ENCODE data around the gene SEPTIN5. TPM values are rescaled to one million over a fixed set of nuclear protein-coding genes. Genes with fewer than 3 reads are reported as not detected.

The SEPTIN5 gene
- total RNA-seq, 1 donor from 2014 or later = 5.0 TPM

GRCh38 chr22:19728271-19728670 is 14.0 kb downstream of the SEPTIN5 start:
- H2AFZ ChIP-seq (replicated peaks) = no peak overlapping the region
- no peaks in the 10 kb centered on the region for H3K9me3 ChIP-seq (ENCODE audit: low read depth)
- no peak overlapping the region for H3K27ac ChIP-seq
- no peak overlapping the region for H3K9ac ChIP-seq
- peaks cover 10% of the 10 kb centered on the region for H3K4me1 Mint-ChIP-seq
- peaks cover 9% of the 10 kb centered on the region for H3K36me3 Mint-ChIP-seq
- H3K36me3 ChIP-seq = no peaks in the 10 kb centered on the region
- no peaks in the 10 kb centered on the region for H3K79me2 ChIP-seq (ENCODE audit: low read depth)
- no peak for DNase-seq (ENCODE audit: low spot score)
- peaks cover 19% of the 10 kb centered on the region for H3K9me3 Mint-ChIP-seq
- peaks cover 9% of the 10 kb centered on the region for H3K4me1 ChIP-seq
- H3K27ac Mint-ChIP-seq = no peak overlapping the region
- H3F3A ChIP-seq (ENCODE audit: low read depth) = peaks cover 7% of the 10 kb centered on the region
- TF ChIP-seq EZH2phosphoT487 (IDR thresholded peaks at IDR 0.05) = no peak
- TF ChIP-seq, protein P1, sequence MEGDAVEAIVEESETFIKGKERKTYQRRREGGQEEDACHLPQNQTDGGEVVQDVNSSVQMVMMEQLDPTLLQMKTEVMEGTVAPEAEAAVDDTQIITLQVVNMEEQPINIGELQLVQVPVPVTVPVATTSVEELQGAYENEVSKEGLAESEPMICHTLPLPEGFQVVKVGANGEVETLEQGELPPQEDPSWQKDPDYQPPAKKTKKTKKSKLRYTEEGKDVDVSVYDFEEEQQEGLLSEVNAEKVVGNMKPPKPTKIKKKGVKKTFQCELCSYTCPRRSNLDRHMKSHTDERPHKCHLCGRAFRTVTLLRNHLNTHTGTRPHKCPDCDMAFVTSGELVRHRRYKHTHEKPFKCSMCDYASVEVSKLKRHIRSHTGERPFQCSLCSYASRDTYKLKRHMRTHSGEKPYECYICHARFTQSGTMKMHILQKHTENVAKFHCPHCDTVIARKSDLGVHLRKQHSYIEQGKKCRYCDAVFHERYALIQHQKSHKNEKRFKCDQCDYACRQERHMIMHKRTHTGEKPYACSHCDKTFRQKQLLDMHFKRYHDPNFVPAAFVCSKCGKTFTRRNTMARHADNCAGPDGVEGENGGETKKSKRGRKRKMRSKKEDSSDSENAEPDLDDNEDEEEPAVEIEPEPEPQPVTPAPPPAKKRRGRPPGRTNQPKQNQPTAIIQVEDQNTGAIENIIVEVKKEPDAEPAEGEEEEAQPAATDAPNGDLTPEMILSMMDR (IDR thresholded peaks at IDR 0.05) = no peak
- H4K20me1 ChIP-seq (ENCODE audit: low read depth) = peaks cover 11% of the 10 kb centered on the region
- no peak overlapping the region for H3K4me3 Mint-ChIP-seq
- no peak overlapping the region for H3K4me2 ChIP-seq
- H3K27me3 Mint-ChIP-seq (ENCODE audit: insufficient read depth, low read depth) = peaks cover 56% of the 10 kb centered on the region
- no peak overlapping the region for H3K4me3 ChIP-seq
- peaks cover 81% of the 10 kb centered on the region for H3K27me3 ChIP-seq

DNA sequence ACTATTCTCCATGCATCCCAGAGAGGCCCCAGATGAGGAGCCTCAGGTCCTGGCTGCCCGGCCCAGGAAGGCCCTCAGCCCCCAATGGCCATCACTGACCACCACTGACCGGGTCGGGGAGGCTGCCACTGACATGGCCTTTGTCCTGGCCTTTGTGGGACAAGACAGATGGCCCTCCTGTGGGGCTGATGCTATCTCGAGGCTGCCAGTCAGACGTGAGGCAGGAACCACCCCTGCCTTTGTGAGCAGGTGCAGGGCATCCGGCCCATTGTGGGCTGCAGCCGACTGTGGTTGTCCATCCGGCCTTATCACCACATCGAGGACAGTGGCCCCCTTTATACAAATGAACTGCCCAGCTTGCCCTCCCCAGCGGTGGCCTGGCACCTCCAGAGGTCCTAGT is 14.5 kb downstream of the SEPTIN5 start:
- peaks cover 10% of the 10 kb centered on the region for H3K4me1 Mint-ChIP-seq
- H3K27me3 Mint-ChIP-seq (ENCODE audit: insufficient read depth, low read depth) = peaks cover 55% of the 10 kb centered on the region
- Histone ChIP-seq H3K9me3 (ENCODE audit: low read depth) (no peaks in the 10 kb centered on the region), H3K79me2 (ENCODE audit: low read depth) (no peaks in the 10 kb centered on the region), H3K36me3 (no peaks in the 10 kb centered on the region), H3K4me2 (no peak overlapping the region), H3K9ac (no peak overlapping the region), H4K20me1 (ENCODE audit: low read depth) (peaks cover 7% of the 10 kb centered on the region), H3F3A (ENCODE audit: low read depth) (peaks cover 1% of the 10 kb centered on the region), H3K27me3 (peaks cover 75% of the 10 kb centered on the region), H3K27ac (no peak overlapping the region), H3K4me1 (peaks cover 3% of the 10 kb centered on the region), H3K4me3 (no peak overlapping the region), H2AFZ (replicated peaks) (no peak overlapping the region)
- no peak overlapping the region for H3K4me3 Mint-ChIP-seq
- peaks cover 19% of the 10 kb centered on the region for H3K9me3 Mint-ChIP-seq
- peaks cover 9% of the 10 kb centered on the region for H3K36me3 Mint-ChIP-seq
- DNase-seq (ENCODE audit: low spot score) = no peak
- TF ChIP-seq EZH2 (IDR thresholded peaks at IDR 0.05) = no peak
- TF ChIP-seq, protein P1 (IDR thresholded peaks at IDR 0.05) = no peak
- TF ChIP-seq EZH2phosphoT487 (IDR thresholded peaks at IDR 0.05) = no peak
- no peak overlapping the region for H3K27ac Mint-ChIP-seq

- H3F3A ChIP-seq (ENCODE audit: low read depth) = no peaks in the 10 kb centered on the region
- H3K27me3 ChIP-seq = peaks cover 69% of the 10 kb centered on the region
- no peak overlapping the region for H3K4me3 Mint-ChIP-seq
- H3K79me2 ChIP-seq (ENCODE audit: low read depth) = no peaks in the 10 kb centered on the region
- no peak overlapping the region for H3K9ac ChIP-seq
- no peak overlapping the region for H3K27ac ChIP-seq
- H3K27ac Mint-ChIP-seq = no peak overlapping the region
- peaks cover 9% of the 10 kb centered on the region for H3K4me1 Mint-ChIP-seq
- H4K20me1 ChIP-seq (ENCODE audit: low read depth) = peaks cover 4% of the 10 kb centered on the region
- peaks cover 52% of the 10 kb centered on the region for H3K27me3 Mint-ChIP-seq (ENCODE audit: insufficient read depth, low read depth)
- no peaks in the 10 kb centered on the region for H3K36me3 ChIP-seq
- no peaks in the 10 kb centered on the region for H3K4me1 ChIP-seq
- no peak overlapping the region for H3K4me3 ChIP-seq
- H3K9me3 Mint-ChIP-seq = peaks cover 19% of the 10 kb centered on the region
- H3K9me3 ChIP-seq (ENCODE audit: low read depth) = no peaks in the 10 kb centered on the region
- no peak overlapping the region for H2AFZ ChIP-seq (replicated peaks)
- H3K4me2 ChIP-seq = no peak overlapping the region
- no peak for DNase-seq (ENCODE audit: low spot score)
- peaks cover 9% of the 10 kb centered on the region for H3K36me3 Mint-ChIP-seq
- TF ChIP-seq EZH2phosphoT487 (IDR thresholded peaks at IDR 0.05) (no peak), EZH2 (IDR thresholded peaks at IDR 0.05) (no peak)
- TF ChIP-seq, protein P1 (IDR thresholded peaks at IDR 0.05) = no peak
Observed at GRCh38 chr22:19729507-19729906, 15.2 kb downstream of the SEPTIN5 start.
